HG02642 (cell line): ENCODE measurements around the gene RCC1.
"Not testable (repeated sequence)": the region's sequence is repeated elsewhere in the genome, so short reads cannot be mapped to it uniquely, and the experiment has no call there.

Source experiments
- ATAC-seq: cut with Tn5 transposase; IDR thresholded peaks from one replicate; pipeline ENCODE4 v1.9.1; 2021; ENCODE audit warnings: mild to moderate bottlenecking; ENCODE audit not compliant: unreplicated experiment, poor library complexity

RCC1 gene

DNA sequence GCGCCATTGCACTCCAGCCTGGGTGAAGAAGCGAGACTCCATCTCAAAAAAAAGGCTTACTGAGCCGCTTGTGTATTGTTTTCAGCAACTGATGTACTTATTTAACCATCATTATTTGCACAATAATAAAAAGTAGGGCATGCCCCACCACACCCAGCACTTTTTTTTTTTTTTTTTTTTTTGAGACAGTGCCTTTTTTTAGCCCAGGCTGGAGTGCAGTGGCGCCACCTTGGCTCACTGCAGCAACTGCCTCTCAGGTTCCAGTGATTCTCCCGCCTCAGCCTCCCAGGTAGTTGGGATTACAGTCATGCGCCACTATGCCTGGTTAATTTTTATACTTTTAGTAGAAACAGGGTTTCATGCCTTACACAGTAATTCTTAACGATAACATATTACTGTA lies 34.8 kb downstream of the RCC1 start:
- ATAC-seq: no peak

GRCh38 chr1:28541414-28542015 lies 35.7 kb downstream of the RCC1 start:
- ATAC-seq: not testable (repeated sequence)

GRCh38 chr1:28545246-28545628 lies 39.4 kb downstream of the RCC1 start:
- no peak for ATAC-seq

GRCh38 chr1:28548318-28548717 lies 42.5 kb downstream of the RCC1 start:
- ATAC-seq: no peak

DNA sequence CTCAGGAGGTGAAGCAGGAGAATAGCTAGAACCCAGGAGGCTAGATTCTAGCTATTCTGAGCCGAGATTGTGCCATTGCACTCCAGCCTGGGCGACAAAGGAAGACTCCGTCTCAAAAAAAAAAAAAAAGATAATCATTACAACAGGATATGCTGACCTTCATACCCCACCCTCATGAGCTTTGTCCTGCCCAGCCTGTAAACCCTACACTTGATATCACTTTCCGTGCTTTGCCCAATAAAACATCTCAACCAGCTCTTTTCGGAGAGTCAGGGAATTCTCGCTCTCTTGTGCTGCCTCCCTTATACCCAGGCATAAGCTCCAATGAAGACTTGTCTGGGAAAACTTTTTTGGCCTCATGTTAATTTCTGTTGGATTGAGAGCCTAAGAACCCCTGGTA lies 45.5 kb downstream of the RCC1 start:
- ATAC-seq: no peak

- ATAC-seq: peak; percentile 88
These were observed 47.2 kb downstream of the RCC1 start, which contains the start of gene TRNAU1AP for GRCh38 chr1:28552758-28553663. Gene TRNAU1AP (plus strand): TSS chr1:28553085. CDS start chr1:28553111, 26 bp downstream.

DNA sequence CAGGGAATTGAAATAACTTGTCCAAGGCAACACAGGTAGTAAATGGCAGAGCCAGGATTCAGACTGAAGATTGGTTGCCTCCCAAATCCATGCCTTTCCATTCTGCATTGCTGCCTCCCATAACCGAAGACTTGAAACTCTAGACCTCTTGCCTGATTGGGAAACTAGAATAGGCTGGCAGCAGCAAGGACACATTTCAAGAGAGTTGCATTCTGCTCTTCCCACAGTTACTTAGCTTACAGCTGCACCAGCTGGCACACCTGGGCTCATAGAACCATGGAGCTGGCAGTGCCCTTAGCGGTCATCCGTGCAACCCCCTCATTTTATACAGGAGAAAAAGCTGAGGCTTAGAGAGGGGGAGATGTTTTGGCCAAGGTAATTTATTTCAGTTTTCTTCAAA lies 55.0 kb downstream of the RCC1 start:
- ATAC-seq: no peak

GRCh38 chr1:28564310-28564709 lies 58.5 kb downstream of the RCC1 start:
- no peak for ATAC-seq

- ATAC-seq: no peak
These were observed 59.2 kb downstream of the RCC1 start for GRCh38 chr1:28565040-28565439.

DNA sequence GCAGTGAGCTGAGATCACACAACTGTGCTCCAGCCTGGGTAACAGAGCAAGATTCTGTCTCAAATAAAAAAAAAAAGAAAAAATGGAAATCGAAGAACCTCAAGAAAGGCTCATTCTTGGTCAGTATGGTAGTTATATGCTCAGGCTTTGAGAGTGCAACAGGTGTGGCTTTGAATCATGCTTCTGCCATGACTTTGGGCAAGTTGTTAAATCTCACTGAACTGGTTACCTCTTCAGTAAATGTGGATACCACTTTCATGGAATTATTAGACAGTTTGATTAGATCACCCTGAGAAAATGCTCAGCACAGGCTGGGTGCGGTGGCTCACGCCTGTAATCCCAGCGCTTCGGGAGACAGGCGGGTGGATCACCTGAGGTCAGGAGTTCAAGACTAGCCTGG lies 59.9 kb downstream of the RCC1 start:
- ATAC-seq: no peak

DNA sequence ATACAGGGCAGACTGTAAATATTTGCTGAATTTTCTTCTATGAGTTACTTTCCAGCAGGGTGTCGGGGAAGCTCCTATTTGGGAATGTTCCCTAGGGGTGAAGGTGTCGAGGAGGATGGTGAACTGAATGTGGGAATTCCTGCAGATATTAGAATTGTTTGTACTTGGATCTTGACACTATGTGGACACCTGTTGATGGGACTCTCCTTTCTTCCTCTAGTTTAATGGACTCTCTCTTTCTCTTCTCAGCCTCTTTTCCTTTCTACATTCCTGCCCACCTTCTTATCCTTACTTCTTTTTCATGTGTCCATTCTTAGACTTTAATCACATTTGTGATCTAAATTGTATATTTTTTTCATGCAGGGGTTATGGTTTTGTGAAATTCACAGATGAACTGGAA lies 61.1 kb downstream of the RCC1 start:
- no peak for ATAC-seq

GRCh38 chr1:28571911-28572310 lies 66.1 kb downstream of the RCC1 start:
- ATAC-seq: no peak

- not testable (repeated sequence) for ATAC-seq
These were observed 67.0 kb downstream of the RCC1 start for GRCh38 chr1:28572891-28573290.

DNA sequence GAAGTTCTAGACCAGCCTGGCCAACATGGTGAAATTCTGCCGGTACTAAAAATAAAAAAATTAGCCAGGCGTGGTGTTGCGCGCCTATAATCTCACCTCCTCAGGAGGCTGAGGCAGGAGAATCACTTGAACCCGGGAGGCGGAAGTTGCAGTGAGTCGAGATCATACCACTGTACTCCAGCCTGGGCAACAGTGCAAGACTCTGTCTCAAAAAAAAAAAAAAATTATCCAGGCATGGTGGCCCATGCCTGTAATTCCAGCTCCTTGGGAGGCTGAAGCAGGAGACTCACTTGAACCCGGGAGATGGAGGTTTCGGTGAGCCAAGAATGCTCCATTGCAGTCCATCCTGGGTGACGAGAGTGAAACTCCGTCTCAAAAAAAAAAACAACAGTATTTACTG lies 67.7 kb downstream of the RCC1 start:
- ATAC-seq: no peak

- no peak for ATAC-seq
These were observed 71.3 kb downstream of the RCC1 start for GRCh38 chr1:28577052-28577678.

- no peak for ATAC-seq
These were observed 72.1 kb downstream of the RCC1 start for GRCh38 chr1:28577738-28578536.

GRCh38 chr1:28578696-28579218 lies 72.9 kb downstream of the RCC1 start:
- no peak for ATAC-seq

GRCh38 chr1:28579401-28579800 lies 73.6 kb downstream of the RCC1 start:
- no peak for ATAC-seq

- peak; percentile 18 for ATAC-seq
These were observed 75.1 kb downstream of the RCC1 start for GRCh38 chr1:28580722-28581530.
